ENCODE measurements around the gene TNRC18.

TNRC18 gene

DNA sequence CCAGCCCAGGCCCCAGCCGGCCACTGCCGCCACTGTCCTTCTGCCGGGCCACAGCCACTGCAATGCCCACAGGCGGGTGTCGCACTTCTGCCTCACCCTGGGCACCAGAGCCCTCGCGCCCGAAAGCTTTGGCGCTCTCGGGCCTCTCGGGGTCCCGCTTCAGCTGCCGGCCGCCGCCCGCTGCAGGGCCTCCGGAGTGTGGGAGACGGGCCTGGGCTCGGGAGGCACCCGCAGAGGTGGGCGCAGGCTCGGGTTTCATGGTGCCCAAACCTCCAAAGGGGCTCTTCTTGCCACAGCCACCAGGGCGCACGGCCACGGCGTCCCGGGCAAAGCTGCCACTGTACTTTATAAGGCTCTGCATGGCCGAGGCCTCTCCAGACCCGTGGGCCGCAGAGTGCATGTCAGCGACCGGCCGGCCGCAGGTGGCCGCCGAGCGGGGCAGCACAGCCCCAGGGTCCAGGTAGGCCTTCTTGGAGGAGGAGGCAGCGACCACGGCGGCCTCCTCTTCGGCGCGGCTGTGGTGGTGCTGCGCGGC, 35.9 kb downstream of the TNRC18 start (continued):
- no peak for TF ChIP-seq ZNF132 (tag by site-specific recombination; IDR thresholded peaks at IDR 0.05; ENCODE audit: borderline replicate concordance)

DNA sequence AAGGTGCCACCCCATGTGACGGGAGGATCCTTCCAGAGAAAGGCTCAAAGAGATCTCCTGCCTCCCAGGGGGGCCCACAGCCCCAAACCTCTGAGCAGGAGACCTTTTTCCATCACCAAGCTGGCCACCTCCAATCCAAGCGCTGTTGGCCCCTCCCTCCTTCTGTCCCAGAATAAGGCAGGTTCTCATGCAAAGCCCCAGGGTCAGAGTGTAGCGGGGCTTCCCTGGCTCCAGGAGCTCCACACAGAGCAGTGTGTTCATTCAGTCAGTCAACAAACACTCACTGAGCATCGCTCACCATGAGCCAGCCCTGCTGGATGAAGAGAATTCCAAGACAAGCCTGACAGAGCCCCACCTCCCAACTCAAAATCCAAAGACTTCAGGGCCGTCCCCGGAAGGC, 39.0 kb downstream of the TNRC18 start:
- CTCF ChIA-PET, result interaction anchor here (1.4 kb wide), 1 partner anchor 17 kb away, joined by 3 read pairs; no protein-coding TSS in a partner anchor
- Histone ChIP-seq H3K36me3 (ENCODE audit: control insufficient read depth in 2 of 2, insufficient read depth in 1 of 2, low read length in 2 of 2) (peaks cover 8 to 11% of the 10 kb centered on the region in 2 experiments; a peak in 2 of 3 replicates), H3K27ac (ENCODE audit: extremely low read depth, low read depth, low read length) (no peak overlapping the region), H3K4me1 (ENCODE audit: control insufficient read depth, insufficient read depth, low read length) (peaks cover 18% of the 10 kb centered on the region), H3K4me3 (ENCODE audit: low read depth, low read length) (no peak overlapping the region), H3K9me3 (ENCODE audit: control insufficient read depth, insufficient read depth, low read depth, low read length) (no peaks in the 10 kb centered on the region)
- peak; percentile 48 for TF ChIP-seq GLIS1 (tag by site-specific recombination; IDR thresholded peaks at IDR 0.05)
- TF ChIP-seq ZNF211 (tag by site-specific recombination; IDR thresholded peaks at IDR 0.05; ENCODE audit: low read depth), result no peak
- POLR2A ChIA-PET, result interaction anchor here (1.1 kb wide), 1 partner anchor 11 kb away, joined by 7 read pairs; no protein-coding TSS in a partner anchor

DNA sequence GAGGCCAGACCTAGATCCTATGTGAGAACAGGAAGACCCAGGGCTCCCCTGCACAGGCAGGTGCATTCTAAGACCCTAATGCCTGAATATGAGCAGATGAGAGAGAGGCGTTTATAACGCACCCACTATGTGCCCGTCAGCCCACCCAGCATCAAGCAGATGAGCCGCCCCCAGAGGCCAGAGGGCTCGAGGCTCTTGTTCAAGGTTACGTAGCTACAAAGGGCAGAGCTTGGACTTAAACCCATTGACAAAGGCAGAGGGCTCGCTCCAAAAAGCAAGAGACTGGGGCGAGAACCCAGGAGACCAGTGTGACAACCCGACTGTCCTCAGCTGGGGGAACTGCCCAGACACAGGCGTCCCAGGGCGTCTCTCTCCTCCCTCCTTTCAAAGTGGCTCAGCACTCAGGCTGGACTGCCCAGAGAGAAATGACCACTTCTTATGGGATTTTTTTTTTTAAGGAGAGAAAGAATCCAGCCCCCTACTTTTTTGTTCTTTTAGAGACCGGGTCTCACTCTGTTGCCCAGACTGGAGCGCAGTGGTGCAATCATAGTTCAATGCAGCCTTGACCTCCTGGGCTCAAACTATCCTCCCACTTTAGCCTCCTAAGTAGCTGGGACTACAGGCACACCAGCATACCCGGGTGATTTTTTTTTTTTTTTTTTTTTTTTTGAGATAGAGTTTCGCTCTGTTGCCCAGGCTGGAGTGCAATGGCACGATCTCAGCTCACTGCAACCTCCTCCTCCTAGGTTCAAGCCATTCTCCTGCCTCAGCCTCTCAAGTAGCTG, 40.1 kb downstream of the TNRC18 start:
- TF ChIP-seq ZNF175 (tag by site-specific recombination; IDR thresholded peaks at IDR 0.05), result no peak
- TF ChIP-seq, protein P1, sequence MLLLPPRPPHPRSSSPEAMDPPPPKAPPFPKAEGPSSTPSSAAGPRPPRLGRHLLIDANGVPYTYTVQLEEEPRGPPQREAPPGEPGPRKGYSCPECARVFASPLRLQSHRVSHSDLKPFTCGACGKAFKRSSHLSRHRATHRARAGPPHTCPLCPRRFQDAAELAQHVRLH (tag by site-specific recombination; IDR thresholded peaks at IDR 0.05), result no peak
- no peak for TF ChIP-seq REPIN1 (tag by site-specific recombination; IDR thresholded peaks at IDR 0.05; ENCODE audit: low read depth)
- TF ChIP-seq ZNF221 (tag by site-specific recombination; IDR thresholded peaks at IDR 0.05; ENCODE audit: borderline replicate concordance), result no peak
- peak; percentile 26; the same call in 1 of the 2 replicates for TF ChIP-seq GLIS1 (tag by site-specific recombination; IDR thresholded peaks at IDR 0.05)
- TF ChIP-seq, protein P2, sequence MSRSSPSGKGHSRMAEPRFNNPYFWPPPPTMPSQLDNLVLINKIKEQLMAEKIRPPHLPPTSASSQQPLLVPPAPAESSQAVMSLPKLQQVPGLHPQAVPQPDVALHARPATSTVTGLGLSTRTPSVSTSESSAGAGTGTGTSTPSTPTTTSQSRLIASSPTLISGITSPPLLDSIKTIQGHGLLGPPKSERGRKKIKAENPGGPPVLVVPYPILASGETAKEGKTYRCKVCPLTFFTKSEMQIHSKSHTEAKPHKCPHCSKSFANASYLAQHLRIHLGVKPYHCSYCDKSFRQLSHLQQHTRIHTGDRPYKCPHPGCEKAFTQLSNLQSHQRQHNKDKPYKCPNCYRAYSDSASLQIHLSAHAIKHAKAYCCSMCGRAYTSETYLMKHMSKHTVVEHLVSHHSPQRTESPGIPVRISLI (tag by site-specific recombination; IDR thresholded peaks at IDR 0.05), result 0 out of 2 replicates have a peak, but pooled peaks have one; percentile 44
- Histone ChIP-seq H3K36me3 (ENCODE audit: control insufficient read depth in 2 of 2, insufficient read depth in 1 of 2, low read length in 2 of 2) (peaks cover 8% of the 10 kb centered on the region in 2 experiments; a peak in 2 of 3 replicates), H3K4me1 (ENCODE audit: control insufficient read depth, insufficient read depth, low read length) (peaks cover 18% of the 10 kb centered on the region), H3K27ac (ENCODE audit: extremely low read depth, low read depth, low read length) (0 out of 2 replicates have a peak overlapping the region, but pooled peaks have one; percentile 37), H3K9me3 (ENCODE audit: control insufficient read depth, insufficient read depth, low read depth, low read length) (no peaks in the 10 kb centered on the region), H3K4me3 (ENCODE audit: low read depth, low read length) (no peak overlapping the region)
- ChIA-PET POLR2A (interaction anchor here (0.6 to 1.1 kb wide), 3 partner anchors 12 to 40 kb away, joined by 3 to 7 read pairs (median 5); partner anchors contain the start of gene TNRC18), CTCF (interaction anchor here (1.4 to 1.9 kb wide), 2 partner anchors 16 to 143 kb away, joined by 3 to 5 read pairs; no protein-coding TSS in a partner anchor)

DNA sequence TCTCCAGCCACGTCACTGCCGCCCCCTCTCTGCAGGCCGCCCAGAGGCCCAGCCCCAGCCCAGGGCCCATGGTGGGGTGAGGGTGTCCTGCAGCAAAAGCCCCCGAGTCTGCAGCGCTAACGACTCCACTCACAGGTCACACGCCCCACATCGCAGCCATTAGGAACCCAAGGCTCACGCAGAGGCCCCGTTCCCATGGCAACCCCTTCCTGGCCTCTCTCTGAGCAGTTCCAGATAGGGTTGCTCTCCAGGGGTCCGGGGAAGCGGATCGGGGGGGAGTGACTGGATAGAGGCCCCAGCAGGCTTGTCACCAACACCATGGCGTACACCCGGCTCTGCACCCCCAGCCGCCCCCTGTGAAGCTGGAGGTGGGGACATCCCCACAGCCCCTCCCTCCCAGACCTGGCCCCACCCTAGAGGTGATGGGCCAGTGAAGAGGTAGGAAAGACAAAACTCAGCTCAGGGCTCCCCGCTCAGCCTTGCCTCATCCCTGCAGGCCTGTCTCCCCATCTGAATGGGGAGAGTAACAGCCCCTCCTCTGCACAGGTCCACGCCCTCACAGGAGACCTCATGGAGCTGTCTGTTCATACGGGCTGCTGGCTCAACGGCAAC, 41.2 kb downstream of the TNRC18 start:
- Histone ChIP-seq H3K36me3 (ENCODE audit: control insufficient read depth in 2 of 2, insufficient read depth in 1 of 2, low read length in 2 of 2) (peaks cover 8% of the 10 kb centered on the region in 2 experiments; a peak in 2 of 3 replicates), H3K27ac (ENCODE audit: extremely low read depth, low read depth, low read length) (no peak overlapping the region; the same call in 1 of the 2 replicates), H3K4me3 (ENCODE audit: low read depth, low read length) (no peak overlapping the region), H3K4me1 (ENCODE audit: control insufficient read depth, insufficient read depth, low read length) (peaks cover 18% of the 10 kb centered on the region), H3K9me3 (ENCODE audit: control insufficient read depth, insufficient read depth, low read depth, low read length) (no peaks in the 10 kb centered on the region)
- CTCF ChIA-PET, result interaction anchor here (1.9 kb wide), 1 partner anchor 142 kb away, joined by 5 read pairs; no protein-coding TSS in a partner anchor
- POLR2A ChIA-PET, result interaction anchor here (0.6 to 0.8 kb wide), 2 partner anchors 25 to 41 kb away, joined by 3 to 6 read pairs; partner anchors contain the start of gene TNRC18
- no peak for TF ChIP-seq ZNF701 (tag by site-specific recombination; IDR thresholded peaks at IDR 0.05)
- TF ChIP-seq ZFHX2 (tag by site-specific recombination; conservative IDR thresholded peaks at IDR 0.05), result no peak
- peak; percentile 49 for TF ChIP-seq ZBTB17 (tag by site-specific recombination; IDR thresholded peaks at IDR 0.05)
- TF ChIP-seq ZIC2 (tag by site-specific recombination; IDR thresholded peaks at IDR 0.05), result peak; percentile 78
- peak; percentile 85 for TF ChIP-seq ZNF341 (tag by site-specific recombination; IDR thresholded peaks at IDR 0.05; ENCODE audit: low read depth)
- TF ChIP-seq ZNF830 (tag by site-specific recombination; IDR thresholded peaks at IDR 0.05; ENCODE audit: low read depth), result no peak
- TF ChIP-seq ZNF248 (tag by site-specific recombination; IDR thresholded peaks at IDR 0.05), result no peak
- no peak for TF ChIP-seq MZF1 (tag by site-specific recombination; IDR thresholded peaks at IDR 0.05; ENCODE audit: borderline replicate concordance)
- no peak for TF ChIP-seq SCRT2 (tag by site-specific recombination; IDR thresholded peaks at IDR 0.05)
- peak; percentile 77 for TF ChIP-seq GLIS1 (tag by site-specific recombination; IDR thresholded peaks at IDR 0.05)
- no peak for TF ChIP-seq ZBTB7A (tag by site-specific recombination; IDR thresholded peaks at IDR 0.05; ENCODE audit: low read depth)
- TF ChIP-seq GLIS2 (tag by site-specific recombination; IDR thresholded peaks at IDR 0.05), result peak; percentile 45; the same call in 1 of the 2 replicates
- no peak for TF ChIP-seq ZNF76 (tag by site-specific recombination; IDR thresholded peaks at IDR 0.05; ENCODE audit: borderline replicate concordance, low read depth)
- no peak for TF ChIP-seq ZNF626 (tag by site-specific recombination; IDR thresholded peaks at IDR 0.05)
- TF ChIP-seq ZNF23 (tag by site-specific recombination; IDR thresholded peaks at IDR 0.05; ENCODE audit: borderline replicate concordance), result no peak
- TF ChIP-seq ZNF423 (tag by site-specific recombination; IDR thresholded peaks at IDR 0.05), result peak; percentile 45; the same call in 1 of the 2 replicates
- no peak for TF ChIP-seq ZNF623 (tag by site-specific recombination; IDR thresholded peaks at IDR 0.05)
- TF ChIP-seq MYNN (tag by site-specific recombination; IDR thresholded peaks at IDR 0.05; ENCODE audit: borderline replicate concordance), result no peak
- no peak for TF ChIP-seq ZBTB1 (tag by site-specific recombination; IDR thresholded peaks at IDR 0.05)
- no peak for TF ChIP-seq ZNF211 (tag by site-specific recombination; IDR thresholded peaks at IDR 0.05; ENCODE audit: low read depth)

Measured in HEK293 (cell line).